HUES64 (cell line): ENCODE measurements around the gene CRYGD.

Experiments used
- H3K27ac ChIP-seq: 2 replicates; pipeline ENCODE4 v1.7.0; 2013; ENCODE audit warnings: low read depth, low read length, inconsistent platforms
- H3K27me3 ChIP-seq: 2 replicates; pipeline ENCODE4 v1.6.1; 2013; ENCODE audit warnings: mild to moderate bottlenecking, low read length; ENCODE audit not compliant: insufficient read depth
- H3K36me3 ChIP-seq: 2 replicates; pipeline ENCODE4 v1.6.1; 2013; ENCODE audit warnings: mild to moderate bottlenecking, low read length; ENCODE audit not compliant: insufficient read depth
- H3K4me1 ChIP-seq: 2 replicates; pipeline ENCODE4 v1.6.1; 2013; ENCODE audit warnings: mild to moderate bottlenecking, low read length, moderate library complexity; ENCODE audit not compliant: insufficient read depth
- H3K4me3 ChIP-seq: 2 replicates; pipeline ENCODE4 v1.5.1; 2013; ENCODE audit warnings: mild to moderate bottlenecking, low read length, moderate library complexity
- H3K9ac ChIP-seq: 2 replicates; pipeline ENCODE4 v1.6.1; 2013; ENCODE audit warnings: mild to moderate bottlenecking, low read depth, low read length
- H3K9me3 ChIP-seq: 2 replicates; pipeline ENCODE4 v1.6.1; 2013; ENCODE audit warnings: low read depth, low read length; ENCODE audit not compliant: insufficient read depth
- WGBS: fragments of 150-250, 120-280 bp; methylation state at CpG from one replicate; pipeline ENCODE4 v1.1.7; 2013; ENCODE audit warnings: missing lambda C conversion rate; 5-methylcytosine and 5-hydroxymethylcytosine counted together

The CRYGD gene

DNA sequence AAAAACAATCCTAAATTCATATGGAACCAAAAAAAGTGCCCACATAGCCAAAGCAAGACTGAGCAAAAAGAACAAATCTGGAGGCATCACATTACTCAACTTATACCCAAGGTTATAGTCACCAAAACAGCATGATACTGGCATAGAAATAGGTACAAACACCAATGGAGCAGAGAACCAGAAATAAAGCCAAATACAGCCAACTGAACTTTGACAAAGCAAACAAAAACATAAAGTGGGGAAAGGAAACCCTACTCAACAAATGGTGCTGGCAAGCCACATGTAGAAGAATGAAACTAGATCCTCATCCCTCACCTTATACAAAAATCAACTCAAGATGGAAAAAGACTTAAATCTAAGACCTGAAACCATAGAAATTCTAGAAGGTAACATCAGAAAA, 40.5 kb downstream of the CRYGD start:
- no peak overlapping the region for H3K4me3 ChIP-seq
- H3K9ac ChIP-seq, result no peak overlapping the region
- no peaks in the 10 kb centered on the region for H3K36me3 ChIP-seq
- no peaks in the 10 kb centered on the region for H3K27me3 ChIP-seq
- no peaks in the 10 kb centered on the region for H3K9me3 ChIP-seq
- no peak overlapping the region for H3K27ac ChIP-seq
- no peaks in the 10 kb centered on the region; the same call in 1 of the 2 replicates for H3K4me1 ChIP-seq

DNA sequence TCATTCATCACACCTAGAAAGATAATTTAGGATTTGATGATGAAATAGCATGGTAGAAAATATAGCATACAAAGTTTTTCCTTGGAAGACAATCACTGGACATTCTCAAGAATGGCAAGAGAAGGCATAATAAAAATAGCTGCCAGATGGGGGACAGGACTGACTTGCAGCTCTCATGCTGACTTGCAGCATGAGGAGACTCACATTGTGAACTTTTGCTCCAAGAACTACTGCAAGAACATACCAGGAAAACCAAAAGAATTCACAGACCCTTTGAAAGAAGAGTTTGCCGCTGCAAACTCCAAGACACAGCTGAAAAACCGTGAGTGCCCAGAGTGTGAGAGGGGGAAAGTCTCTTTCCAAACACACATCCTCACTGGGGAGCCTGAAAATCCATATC, 47.0 kb downstream of the CRYGD start:
- no peaks in the 10 kb centered on the region for H3K27me3 ChIP-seq
- no peak overlapping the region for H3K9ac ChIP-seq
- WGBS, result no CpG with 5 or more reads among the region's 2 CpGs
- no peak overlapping the region for H3K4me3 ChIP-seq
- H3K27ac ChIP-seq, result no peak overlapping the region
- H3K36me3 ChIP-seq, result no peaks in the 10 kb centered on the region
- no peaks in the 10 kb centered on the region; the same call in 1 of the 2 replicates for H3K4me1 ChIP-seq
- no peaks in the 10 kb centered on the region for H3K9me3 ChIP-seq

DNA sequence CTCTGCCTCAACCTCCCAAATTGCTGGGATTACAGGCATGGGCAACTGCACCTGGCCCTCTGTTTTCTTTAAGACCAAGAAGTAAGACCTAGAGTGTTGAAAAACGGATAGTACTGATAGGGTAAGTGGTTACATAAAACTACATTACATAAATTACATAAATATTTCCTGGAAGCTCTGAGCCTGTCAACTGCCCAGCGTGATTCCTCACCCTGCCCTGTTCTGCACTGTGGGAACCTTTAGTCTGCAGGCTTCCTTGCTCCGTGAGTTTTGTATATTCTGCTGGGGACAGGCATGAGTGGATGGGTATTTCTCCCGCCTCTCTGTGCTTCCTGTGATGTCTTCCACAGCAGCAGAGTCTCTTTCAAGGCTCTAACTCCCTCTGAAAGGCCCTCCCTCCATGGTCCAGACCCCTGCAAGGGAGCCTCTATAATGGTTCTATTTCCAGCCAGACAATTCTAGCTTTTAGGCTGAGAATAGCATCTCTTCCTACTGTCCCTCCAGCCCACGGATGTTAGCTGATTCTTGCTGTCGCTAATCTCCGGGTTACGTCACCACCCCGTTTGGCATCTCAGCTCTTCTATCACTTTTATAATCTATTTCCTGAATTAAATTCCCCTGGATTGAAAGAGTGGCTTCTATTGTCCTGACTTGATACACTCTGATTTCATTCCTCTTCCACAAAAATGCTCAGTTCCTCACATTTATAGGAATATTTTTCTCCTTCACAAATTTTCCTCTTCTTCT, 49.5 kb downstream of the CRYGD start:
- Histone ChIP-seq H3K27me3 (no peaks in the 10 kb centered on the region), H3K9me3 (no peaks in the 10 kb centered on the region), H3K9ac (no peak overlapping the region), H3K27ac (no peak overlapping the region), H3K36me3 (no peaks in the 10 kb centered on the region), H3K4me1 (no peaks in the 10 kb centered on the region; the same call in 1 of the 2 replicates), H3K4me3 (no peak overlapping the region)
- 81% methylated on average over 8 of the region's 9 CpGs for WGBS

DNA sequence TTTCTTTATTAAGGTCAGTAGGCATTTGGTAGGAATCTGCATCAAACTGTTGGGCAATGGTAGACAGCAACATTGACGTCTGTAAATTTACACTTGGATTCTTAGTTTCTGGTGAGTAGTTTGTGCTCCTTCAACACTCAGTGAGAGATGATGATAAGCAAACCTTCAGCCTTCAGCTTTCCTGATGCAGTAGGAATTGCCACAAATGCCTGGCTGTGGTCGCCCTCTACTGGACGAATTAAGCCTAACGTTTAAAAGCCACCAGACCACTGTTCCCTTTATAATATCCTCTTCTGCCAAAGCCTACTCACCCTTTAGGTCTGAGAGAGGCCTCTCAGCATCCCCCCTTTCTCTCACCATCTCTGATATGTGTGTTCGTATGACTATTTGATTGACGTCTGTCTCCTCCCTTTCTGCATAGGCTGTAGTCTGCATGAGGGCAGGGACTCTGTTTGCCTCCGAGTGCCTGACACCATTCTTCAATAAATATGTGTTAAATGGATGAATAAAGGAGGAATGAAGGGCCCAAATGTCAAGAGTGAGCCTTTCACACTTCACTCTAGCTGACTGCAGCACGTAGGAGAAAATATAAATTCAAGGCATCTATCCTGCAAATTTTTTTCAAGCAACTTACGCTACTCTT, 52.0 kb downstream of the CRYGD start:
- Histone ChIP-seq H3K27me3 (no peaks in the 10 kb centered on the region), H3K9ac (no peak overlapping the region), H3K4me3 (no peak overlapping the region), H3K36me3 (no peaks in the 10 kb centered on the region), H3K9me3 (no peaks in the 10 kb centered on the region), H3K4me1 (no peaks in the 10 kb centered on the region), H3K27ac (no peak overlapping the region)
- 13% methylated on average over 7 of the region's 9 CpGs for WGBS
